Osteoblast (primary cell): ENCODE measurements around the gene A1BG. TPM values are rescaled to one million over a fixed set of nuclear protein-coding genes. Genes with fewer than 3 reads are reported as not detected.

Experiments used
- DNase-seq: peaks from one replicate; pipeline ENCODE4 v3.0.0; 2011; ENCODE audit warnings: low spot score, mixed read lengths; ENCODE audit not compliant: insufficient read length; ENCODE audit errors: missing footprints
- H2AFZ ChIP-seq: 2 replicates; pipeline ENCODE4 v1.6.0; 2011; ENCODE audit warnings: mild to moderate bottlenecking, low read length
- H3K27ac ChIP-seq: 2 replicates; pipeline ENCODE4 v1.5.1; 2011; ENCODE audit warnings: mild to moderate bottlenecking, low read depth, low read length, moderate library complexity
- H3K27me3 ChIP-seq: 2 replicates; pipeline ENCODE4 v1.6.0; 2012; ENCODE audit warnings: mild to moderate bottlenecking, control low read depth, inconsistent platforms, low read length, moderate library complexity; ENCODE audit not compliant: insufficient read depth
- H3K36me3 ChIP-seq: 2 replicates; pipeline ENCODE4 v1.5.1; 2011; ENCODE audit warnings: mild to moderate bottlenecking, low read length, control low read depth, moderate library complexity; ENCODE audit not compliant: insufficient read depth
- H3K4me1 ChIP-seq: 2 replicates; pipeline ENCODE4 v1.5.1; 2011; ENCODE audit warnings: mild to moderate bottlenecking, low read length, control low read depth, moderate library complexity; ENCODE audit not compliant: insufficient read depth
- H3K4me2 ChIP-seq: 2 replicates; pipeline ENCODE4 v1.6.0; 2011; ENCODE audit warnings: mild to moderate bottlenecking, low read length; ENCODE audit not compliant: insufficient read depth
- H3K4me3 ChIP-seq: fragments of 200-600 bp; sonication (generic); 3 replicates; pipeline ENCODE4 v1.5.1; 2012; ENCODE audit warnings: mild to moderate bottlenecking, low read length, inconsistent platforms; ENCODE audit not compliant: insufficient read depth
- H3K79me2 ChIP-seq: 2 replicates; pipeline ENCODE4 v1.6.0; 2012; ENCODE audit warnings: mild to moderate bottlenecking, low read length, control low read depth, inconsistent platforms; ENCODE audit not compliant: insufficient read depth
- H3K9me3 ChIP-seq: 2 replicates; pipeline ENCODE4 v1.5.1; 2011; ENCODE audit warnings: low read depth, low read length, control low read depth
- H4K20me1 ChIP-seq: 2 replicates; pipeline ENCODE4 v1.6.0; 2012; ENCODE audit warnings: mild to moderate bottlenecking, low read length, control low read depth; ENCODE audit not compliant: insufficient read depth
- total RNA-seq: library from RNA; depleted of rRNA; stranded (reverse); fragments of >200 nt; gene quantifications from 2 replicates; pipeline ENCODE4 v1.2.3, GENCODE V29; 2012
- TF ChIP-seq, protein P1 (sequence below): IDR thresholded peaks from 2 replicates; pipeline ENCODE4 v1.5.1; 2011; ENCODE audit warnings: mild to moderate bottlenecking, low read depth, low read length, moderate library complexity; ENCODE audit errors: extremely low read depth

The A1BG gene
- total RNA-seq, 1 donor: 1.1 TPM

DNA sequence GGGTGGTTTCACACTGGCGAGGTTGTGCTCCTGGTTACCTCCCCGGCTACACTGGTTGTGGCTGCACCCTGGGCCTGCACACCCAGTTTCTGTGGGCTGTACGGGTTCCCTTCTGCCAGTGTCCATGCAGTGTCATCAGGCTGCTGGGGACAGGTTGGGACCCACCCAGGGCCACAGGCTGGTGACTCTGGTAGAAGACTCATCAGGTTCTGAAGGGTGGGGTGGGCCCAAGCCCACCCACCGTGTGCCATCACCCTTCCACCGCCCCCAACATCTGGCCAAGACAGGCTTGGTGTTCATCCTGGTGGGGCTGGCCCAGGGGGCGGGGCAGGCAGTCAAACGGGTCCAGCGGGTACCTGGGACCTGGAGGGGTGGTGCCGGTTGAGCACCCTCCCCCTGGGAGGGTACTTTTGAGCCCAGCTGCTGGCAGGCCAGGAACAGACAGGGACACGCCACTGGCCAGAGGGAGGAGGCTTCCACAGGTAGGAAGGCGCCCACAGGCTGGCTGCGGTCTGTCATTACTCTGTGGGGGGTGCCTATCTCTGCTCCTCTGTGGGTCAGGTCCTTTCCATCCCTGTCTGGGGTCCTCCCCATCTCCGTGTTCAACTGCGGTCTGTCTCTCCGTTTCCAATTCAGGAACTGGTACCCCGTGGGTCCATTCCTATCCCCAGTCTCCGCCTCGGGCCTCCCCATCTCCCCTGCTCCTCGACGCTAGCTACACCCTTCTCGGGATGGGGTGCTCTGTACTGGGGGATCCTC lies 42.1 kb upstream of the A1BG start, which contains the start of gene RNF225:
RNF225 (plus strand) TSS at position 437 of the 759 bp plus-strand sequence. CDS start 434 bp downstream, outside the sequence.
- H4K20me1 ChIP-seq: peaks cover 39% of the 10 kb centered on the region

DNA sequence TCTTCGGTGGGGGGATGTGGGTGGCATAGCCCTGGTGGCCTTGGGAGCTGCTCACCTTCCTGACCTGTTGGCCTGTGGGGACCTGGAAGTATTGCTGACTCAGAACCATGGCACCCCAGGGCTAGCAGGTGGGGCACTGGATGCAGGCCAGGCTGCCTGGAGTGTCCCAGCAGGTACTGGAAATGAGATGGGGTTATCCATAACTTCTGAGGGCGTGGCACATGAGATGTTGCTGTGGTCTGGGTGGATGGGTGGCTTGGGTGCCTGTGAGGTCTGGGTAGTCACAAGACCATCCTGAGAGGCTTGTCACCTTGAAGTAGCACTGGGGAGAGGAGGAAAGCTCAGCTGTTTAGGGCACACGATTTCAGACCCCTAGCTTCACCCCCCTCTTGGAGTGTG lies 41.5 kb upstream of the A1BG start:
- Histone ChIP-seq H3K79me2 (peaks cover 12% of the 10 kb centered on the region), H3K9me3 (no peaks in the 10 kb centered on the region), H3K4me1 (no peaks in the 10 kb centered on the region), H3K4me3 (no peak overlapping the region), H3K27ac (no peak overlapping the region), H4K20me1 (peaks cover 43% of the 10 kb centered on the region), H2AFZ (no peak overlapping the region), H3K27me3 (peaks cover 9% of the 10 kb centered on the region), H3K36me3 (peaks cover 42% of the 10 kb centered on the region), H3K4me2 (no peak overlapping the region)
- TF ChIP-seq, protein P1, sequence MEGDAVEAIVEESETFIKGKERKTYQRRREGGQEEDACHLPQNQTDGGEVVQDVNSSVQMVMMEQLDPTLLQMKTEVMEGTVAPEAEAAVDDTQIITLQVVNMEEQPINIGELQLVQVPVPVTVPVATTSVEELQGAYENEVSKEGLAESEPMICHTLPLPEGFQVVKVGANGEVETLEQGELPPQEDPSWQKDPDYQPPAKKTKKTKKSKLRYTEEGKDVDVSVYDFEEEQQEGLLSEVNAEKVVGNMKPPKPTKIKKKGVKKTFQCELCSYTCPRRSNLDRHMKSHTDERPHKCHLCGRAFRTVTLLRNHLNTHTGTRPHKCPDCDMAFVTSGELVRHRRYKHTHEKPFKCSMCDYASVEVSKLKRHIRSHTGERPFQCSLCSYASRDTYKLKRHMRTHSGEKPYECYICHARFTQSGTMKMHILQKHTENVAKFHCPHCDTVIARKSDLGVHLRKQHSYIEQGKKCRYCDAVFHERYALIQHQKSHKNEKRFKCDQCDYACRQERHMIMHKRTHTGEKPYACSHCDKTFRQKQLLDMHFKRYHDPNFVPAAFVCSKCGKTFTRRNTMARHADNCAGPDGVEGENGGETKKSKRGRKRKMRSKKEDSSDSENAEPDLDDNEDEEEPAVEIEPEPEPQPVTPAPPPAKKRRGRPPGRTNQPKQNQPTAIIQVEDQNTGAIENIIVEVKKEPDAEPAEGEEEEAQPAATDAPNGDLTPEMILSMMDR: no peak
- DNase-seq: peak; percentile 78

More for the DNA sequence above, 42.1 kb upstream of the A1BG start, which contains the start of gene RNF225:
- Histone ChIP-seq H3K79me2 (peaks cover 7% of the 10 kb centered on the region), H3K4me2 (no peak within 1 kb of the TSS), H3K27ac (no peak within 1 kb of the TSS), H3K9me3 (no peaks in the 10 kb centered on the region), H3K36me3 (peaks cover 41% of the 10 kb centered on the region), H2AFZ (no peak within 1 kb of the TSS), H3K27me3 (peaks cover 9% of the 10 kb centered on the region), H3K4me1 (peaks cover 2% of the 10 kb centered on the region), H3K4me3 (peak within 1 kb of the TSS; percentile 28)
- TF ChIP-seq, protein P1: no peak
- DNase-seq: peak; percentile 84

DNA sequence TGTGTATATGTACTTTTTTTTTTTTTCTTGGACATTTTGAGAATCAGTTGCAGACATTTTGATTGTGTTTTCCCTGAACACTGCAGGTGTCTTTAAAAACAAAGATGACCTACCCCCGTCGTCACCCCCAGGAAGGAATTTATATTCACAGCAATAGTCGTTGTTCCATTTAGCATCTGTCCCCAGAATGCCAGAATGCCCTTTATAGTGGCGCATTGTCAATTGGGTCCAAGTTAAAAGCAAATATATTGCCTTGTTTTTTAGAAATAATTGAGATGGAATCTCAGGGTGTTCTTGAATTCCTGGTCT lies 40.4 kb upstream of the A1BG start:
- Histone ChIP-seq H3K9me3 (no peaks in the 10 kb centered on the region), H3K27me3 (peaks cover 9% of the 10 kb centered on the region), H3K79me2 (peaks cover 20% of the 10 kb centered on the region), H3K4me3 (no peak overlapping the region), H3K4me1 (no peaks in the 10 kb centered on the region), H4K20me1 (peaks cover 48% of the 10 kb centered on the region), H3K4me2 (no peak overlapping the region), H2AFZ (no peak overlapping the region), H3K36me3 (peaks cover 52% of the 10 kb centered on the region), H3K27ac (no peak overlapping the region)
- DNase-seq: peak; percentile 74
- TF ChIP-seq, protein P1: no peak

DNA sequence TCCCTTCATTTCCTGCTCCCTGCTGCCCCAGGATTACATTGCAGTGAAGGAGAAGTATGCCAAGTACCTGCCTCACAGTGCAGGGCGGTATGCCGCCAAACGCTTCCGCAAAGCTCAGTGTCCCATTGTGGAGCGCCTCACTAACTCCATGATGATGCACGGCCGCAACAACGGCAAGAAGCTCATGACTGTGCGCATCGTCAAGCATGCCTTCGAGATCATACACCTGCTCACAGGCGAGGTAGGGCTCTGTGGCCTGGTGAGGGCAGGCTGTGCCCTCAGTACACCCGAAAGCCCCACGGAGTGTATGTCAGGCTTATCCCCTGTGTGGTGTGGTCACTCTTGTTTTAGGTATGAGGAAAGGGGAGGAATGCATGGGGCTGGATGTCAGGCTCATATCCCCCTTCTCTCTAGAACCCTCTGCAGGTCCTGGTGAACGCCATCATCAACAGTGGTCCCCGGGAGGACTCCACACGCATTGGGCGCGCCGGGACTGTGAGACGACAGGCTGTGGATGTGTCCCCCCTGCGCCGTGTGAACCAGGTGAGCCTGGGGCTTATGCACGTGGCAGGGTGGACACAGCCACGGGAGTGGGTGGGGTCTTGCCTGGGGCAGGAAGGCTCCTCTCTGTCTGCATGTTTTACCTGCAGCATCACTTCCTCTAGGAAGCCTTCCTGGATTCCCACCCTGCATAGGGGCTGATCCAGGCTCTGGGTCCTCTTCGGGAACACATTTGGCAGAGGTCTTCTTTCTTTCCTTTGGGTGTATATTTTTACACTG lies 39.8 kb upstream of the A1BG start:
- Histone ChIP-seq H2AFZ (no peak overlapping the region), H3K4me3 (no peak overlapping the region), H4K20me1 (peaks cover 50% of the 10 kb centered on the region), H3K4me2 (no peak overlapping the region), H3K4me1 (peaks cover 3% of the 10 kb centered on the region), H3K27ac (no peak overlapping the region), H3K9me3 (no peaks in the 10 kb centered on the region), H3K36me3 (peaks cover 57% of the 10 kb centered on the region), H3K79me2 (peaks cover 25% of the 10 kb centered on the region), H3K27me3 (peaks cover 9% of the 10 kb centered on the region)
- no peak for DNase-seq
- TF ChIP-seq, protein P1: no peak
